RCC 7860 (cell line): ENCODE results near the gene CTBP2.
A peak's percentile ranks its signal among the peaks of the same experiment; 100 is the strongest.

Experiments used
- DNase-seq: peaks from one replicate; pipeline ENCODE4 v3.0.0-alpha.2; 2015; ENCODE audit warnings: low spot score
- FAIRE-seq: peaks from 2 replicates; lab custom pipeline; 2012; peaks lifted over from hg19 to GRCh38; lab: Jason Lieb, UNC

Gene CTBP2

GRCh38 chr10:125049216-125049881 lies 111.0 kb downstream of the CTBP2 start:
- no peak for DNase-seq
- no peak for FAIRE-seq

- peak; percentile 67 for FAIRE-seq
- peak; percentile 69 for DNase-seq
Measured at GRCh38 chr10:125048094-125048864, 112.1 kb downstream of the CTBP2 start.

- DNase-seq: no peak
- FAIRE-seq: no peak
Measured at GRCh38 chr10:125043841-125044658, 116.3 kb downstream of the CTBP2 start.

- no peak for DNase-seq
- no peak for FAIRE-seq
Measured at GRCh38 chr10:125041856-125042506, 118.4 kb downstream of the CTBP2 start.

- FAIRE-seq: no peak
- DNase-seq: no peak
Measured at GRCh38 chr10:125039354-125039769, 121.0 kb downstream of the CTBP2 start.

GRCh38 chr10:125038637-125039036 lies 121.7 kb downstream of the CTBP2 start:
- FAIRE-seq: no peak
- DNase-seq: peak; percentile 7

GRCh38 chr10:125037145-125037877 lies 123.1 kb downstream of the CTBP2 start:
- FAIRE-seq (peak; percentile 84), DNase-seq (peak; percentile 79)

- DNase-seq (no peak), FAIRE-seq (no peak)
Measured at GRCh38 chr10:125035588-125036295, 124.6 kb downstream of the CTBP2 start.

- peak; percentile 11 for FAIRE-seq
- DNase-seq: peak; percentile 67
Measured at GRCh38 chr10:125035136-125035535, 125.2 kb downstream of the CTBP2 start.

- no peak for DNase-seq
- FAIRE-seq: no peak
Measured at GRCh38 chr10:125034675-125035074, 125.7 kb downstream of the CTBP2 start.

GRCh38 chr10:125033146-125033924 lies 127.0 kb downstream of the CTBP2 start:
- FAIRE-seq (no peak), DNase-seq (no peak)

- no peak for DNase-seq
- FAIRE-seq: no peak
Measured at GRCh38 chr10:125032474-125033020, 127.8 kb downstream of the CTBP2 start.

GRCh38 chr10:125030567-125031197 lies 129.7 kb downstream of the CTBP2 start:
- DNase-seq: no peak
- no peak for FAIRE-seq

GRCh38 chr10:125029584-125030242 lies 130.7 kb downstream of the CTBP2 start:
- FAIRE-seq: no peak
- DNase-seq: peak; percentile 5

GRCh38 chr10:125027871-125028869 lies 132.2 kb downstream of the CTBP2 start:
- DNase-seq (no peak), FAIRE-seq (no peak)

- FAIRE-seq (no peak), DNase-seq (no peak)
Measured at GRCh38 chr10:125026974-125027735, 133.2 kb downstream of the CTBP2 start.
